OCI-LY7 (cell line): Measurements from ENCODE around the gene BRCA2.

Experiments
- EZH2phosphoT487 ChIP-seq: fragments of 200-600 bp; sonication (generic); IDR thresholded peaks from 2 replicates; pipeline ENCODE4 v1.6.1; 2018; ENCODE audit warnings: low read depth, borderline replicate concordance, mild to moderate bottlenecking, mixed run types, antibody characterized with exemption, low read length, moderate library complexity, mixed read lengths
- TF ChIP-seq, protein P1 (sequence below): fragments of 200-600 bp; sonication (generic); conservative IDR thresholded peaks from 2 replicates; pipeline ENCODE4 v1.5.1; 2014; ENCODE audit warnings: mild to moderate bottlenecking, antibody characterized with exemption, low read length, moderate library complexity, mixed read lengths

DNA sequence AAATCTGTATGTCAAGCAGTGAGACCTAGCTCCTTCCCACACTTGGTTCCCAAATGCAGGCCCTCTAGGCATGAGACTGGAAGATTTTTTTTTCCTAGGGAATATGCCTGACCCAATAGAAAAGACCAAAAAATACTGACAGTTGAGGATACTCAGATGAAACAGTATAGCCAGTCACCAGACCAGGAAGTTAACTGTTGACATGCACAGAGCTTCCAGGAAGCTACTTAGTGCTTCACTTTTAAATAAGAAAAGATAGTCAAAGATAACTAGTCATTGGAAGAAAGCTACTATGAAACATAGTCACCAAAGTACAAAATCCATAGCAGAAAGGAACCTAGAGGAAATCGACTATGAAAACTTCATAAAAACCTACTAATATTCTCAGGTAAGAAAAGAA is 32.3 kb downstream of the BRCA2 start:
- TF ChIP-seq, protein P1, sequence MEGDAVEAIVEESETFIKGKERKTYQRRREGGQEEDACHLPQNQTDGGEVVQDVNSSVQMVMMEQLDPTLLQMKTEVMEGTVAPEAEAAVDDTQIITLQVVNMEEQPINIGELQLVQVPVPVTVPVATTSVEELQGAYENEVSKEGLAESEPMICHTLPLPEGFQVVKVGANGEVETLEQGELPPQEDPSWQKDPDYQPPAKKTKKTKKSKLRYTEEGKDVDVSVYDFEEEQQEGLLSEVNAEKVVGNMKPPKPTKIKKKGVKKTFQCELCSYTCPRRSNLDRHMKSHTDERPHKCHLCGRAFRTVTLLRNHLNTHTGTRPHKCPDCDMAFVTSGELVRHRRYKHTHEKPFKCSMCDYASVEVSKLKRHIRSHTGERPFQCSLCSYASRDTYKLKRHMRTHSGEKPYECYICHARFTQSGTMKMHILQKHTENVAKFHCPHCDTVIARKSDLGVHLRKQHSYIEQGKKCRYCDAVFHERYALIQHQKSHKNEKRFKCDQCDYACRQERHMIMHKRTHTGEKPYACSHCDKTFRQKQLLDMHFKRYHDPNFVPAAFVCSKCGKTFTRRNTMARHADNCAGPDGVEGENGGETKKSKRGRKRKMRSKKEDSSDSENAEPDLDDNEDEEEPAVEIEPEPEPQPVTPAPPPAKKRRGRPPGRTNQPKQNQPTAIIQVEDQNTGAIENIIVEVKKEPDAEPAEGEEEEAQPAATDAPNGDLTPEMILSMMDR: no peak
- no peak for TF ChIP-seq EZH2phosphoT487
